HEK293 (cell line): ENCODE results near the gene FAM221A.

Source experiments
- CTCF ChIA-PET: fragments of 350-600 bp; formaldehyde crosslinking; extraction: SDS; loops from one replicate; lab custom pipeline; 2021; ENCODE audit warnings: antibody characterized with exemption; lab: Yijun Ruan, JAX
- POLR2A ChIA-PET: fragments of 300-600 bp; formaldehyde crosslinking; extraction: SDS; loops from one replicate; lab custom pipeline; 2020; ENCODE audit warnings: antibody characterized with exemption, inconsistent platforms; lab: Yijun Ruan, JAX
- H3K27ac ChIP-seq: fragments of 200-500 bp; sonication (Bioruptor generic); 2 replicates; pipeline ENCODE4 v1.5.1; 2014; ENCODE audit warnings: low read depth, low read length, control low read depth, inconsistent platforms; ENCODE audit errors: extremely low read depth
- H3K36me3 ChIP-seq, 2 experiments: fragments of 200-500 bp in 1 of 2; sonication (Bioruptor generic) in 1 of 2; 1 replicate in 1 of 2; 2 replicates in 1 of 2; pipeline ENCODE4 v1.5.1; 2014 to 2017; ENCODE audit warnings: inconsistent platforms in 2 of 2, low read length in 2 of 2; ENCODE audit not compliant: control insufficient read depth in 2 of 2, insufficient read depth in 1 of 2
- H3K4me1 ChIP-seq: fragments of 200-500 bp; sonication (Bioruptor generic); 2 replicates; pipeline ENCODE4 v1.5.1; 2014; ENCODE audit warnings: mild to moderate bottlenecking, low read length, inconsistent platforms; ENCODE audit not compliant: control insufficient read depth, insufficient read depth
- H3K4me3 ChIP-seq: 2 replicates; pipeline ENCODE4 v1.5.1; 2011; ENCODE audit warnings: low read depth, mild to moderate bottlenecking, control low read depth, low read length, moderate library complexity
- H3K9me3 ChIP-seq: fragments of 200-500 bp; sonication (Bioruptor generic); 2 replicates; pipeline ENCODE4 v1.5.1; 2014; ENCODE audit warnings: low read depth, low read length, inconsistent platforms; ENCODE audit not compliant: control insufficient read depth, insufficient read depth
- SP2 ChIP-seq: fragments of 450-650 bp; formaldehyde crosslinking; IDR thresholded peaks from 2 replicates; pipeline ENCODE4 v1.5.1; 2016; ENCODE audit warnings: missing biosample characterization, missing genetic modification characterization
- TRIM28 ChIP-seq: IDR thresholded peaks from 2 replicates; pipeline ENCODE4 v1.6.1; 2011; ENCODE audit warnings: low read length, control low read depth, borderline replicate concordance
- ZBTB1 ChIP-seq: fragments of 450-650 bp; formaldehyde crosslinking; IDR thresholded peaks from 2 replicates; pipeline ENCODE4 v1.5.1; 2016; ENCODE audit warnings: missing biosample characterization, missing genetic modification characterization
- ZBTB11 ChIP-seq: fragments of 450-650 bp; formaldehyde crosslinking; conservative IDR thresholded peaks from 2 replicates; pipeline ENCODE4 v1.5.1; 2016; ENCODE audit warnings: low read depth, missing biosample characterization, missing genetic modification characterization
- ZBTB20 ChIP-seq: fragments of 450-650 bp; formaldehyde crosslinking; IDR thresholded peaks from 2 replicates; pipeline ENCODE4 v1.5.1; 2016; ENCODE audit warnings: missing biosample characterization, missing genetic modification characterization
- ZEB2 ChIP-seq: fragments of 450-650 bp; formaldehyde crosslinking; IDR thresholded peaks from 2 replicates; pipeline ENCODE4 v1.5.1; 2016; ENCODE audit warnings: missing biosample characterization, missing genetic modification characterization
- ZNF121 ChIP-seq: fragments of 450-650 bp; formaldehyde crosslinking; IDR thresholded peaks from 2 replicates; pipeline ENCODE4 v1.5.1; 2016; ENCODE audit warnings: missing biosample characterization, missing genetic modification characterization
- ZNF140 ChIP-seq: fragments of 450-650 bp; formaldehyde crosslinking; IDR thresholded peaks from 2 replicates; pipeline ENCODE4 v1.5.1; 2016; ENCODE audit warnings: missing biosample characterization, missing genetic modification characterization
- ZNF169 ChIP-seq: fragments of 450-650 bp; formaldehyde crosslinking; IDR thresholded peaks from 2 replicates; pipeline ENCODE4 v1.5.1; 2016; ENCODE audit warnings: missing biosample characterization, missing genetic modification characterization
- ZNF302 ChIP-seq: fragments of 450-650 bp; formaldehyde crosslinking; IDR thresholded peaks from 2 replicates; pipeline ENCODE4 v1.5.1; 2016; ENCODE audit warnings: missing biosample characterization, missing genetic modification characterization, low read depth
- ZNF341 ChIP-seq: fragments of 450-650 bp; formaldehyde crosslinking; IDR thresholded peaks from 2 replicates; pipeline ENCODE4; 2016; ENCODE audit warnings: low read depth, missing biosample characterization, missing genetic modification characterization
- ZNF366 ChIP-seq: fragments of 450-650 bp; formaldehyde crosslinking; conservative IDR thresholded peaks from 2 replicates; pipeline ENCODE4 v1.5.1; 2016; ENCODE audit warnings: missing biosample characterization, missing genetic modification characterization
- ZNF416 ChIP-seq: fragments of 450-650 bp; formaldehyde crosslinking; IDR thresholded peaks from 2 replicates; pipeline ENCODE4 v1.5.1; 2016; ENCODE audit warnings: missing biosample characterization, missing genetic modification characterization
- ZNF48 ChIP-seq: fragments of 450-650 bp; formaldehyde crosslinking; IDR thresholded peaks from 2 replicates; pipeline ENCODE4 v1.5.1; 2016; ENCODE audit warnings: missing biosample characterization, missing genetic modification characterization
- ZNF501 ChIP-seq: fragments of 450-650 bp; formaldehyde crosslinking; IDR thresholded peaks from 2 replicates; pipeline ENCODE4 v1.5.1; 2016; ENCODE audit warnings: missing biosample characterization, missing genetic modification characterization
- ZNF510 ChIP-seq: fragments of 450-650 bp; formaldehyde crosslinking; IDR thresholded peaks from 2 replicates; pipeline ENCODE4 v1.5.1; 2018; ENCODE audit warnings: mild to moderate bottlenecking, missing genetic modification characterization, missing biosample characterization; ENCODE audit not compliant: insufficient replicate concordance
- ZNF561 ChIP-seq: fragments of 450-650 bp; IDR thresholded peaks from 2 replicates; pipeline ENCODE4 v1.5.1; 2018; ENCODE audit warnings: missing biosample characterization, missing genetic modification characterization, borderline replicate concordance
- ZNF596 ChIP-seq: fragments of 450-650 bp; IDR thresholded peaks from 2 replicates; pipeline ENCODE4 v1.5.0; 2018; ENCODE audit warnings: missing biosample characterization, mild to moderate bottlenecking, missing genetic modification characterization, moderate library complexity
- ZNF600 ChIP-seq: fragments of 450-650 bp; formaldehyde crosslinking; IDR thresholded peaks from 2 replicates; pipeline ENCODE4 v1.5.1; 2016; ENCODE audit warnings: missing biosample characterization, missing genetic modification characterization
- ZNF621 ChIP-seq: fragments of 450-650 bp; formaldehyde crosslinking; IDR thresholded peaks from 2 replicates; pipeline ENCODE4 v1.5.1; 2017; ENCODE audit warnings: missing biosample characterization, missing genetic modification characterization
- ZNF623 ChIP-seq: fragments of 450-650 bp; formaldehyde crosslinking; IDR thresholded peaks from 2 replicates; pipeline ENCODE4 v1.5.1; 2016; ENCODE audit warnings: missing biosample characterization, missing genetic modification characterization
- ZNF624 ChIP-seq: fragments of 450-650 bp; formaldehyde crosslinking; IDR thresholded peaks from 2 replicates; pipeline ENCODE4 v1.5.1; 2017; ENCODE audit warnings: missing biosample characterization, missing genetic modification characterization
- ZNF707 ChIP-seq: fragments of 450-650 bp; formaldehyde crosslinking; IDR thresholded peaks from 2 replicates; pipeline ENCODE4 v1.5.1; 2016; ENCODE audit warnings: missing biosample characterization, missing genetic modification characterization
- ZNF747 ChIP-seq: fragments of 450-650 bp; formaldehyde crosslinking; IDR thresholded peaks from 2 replicates; pipeline ENCODE4 v1.5.1; 2016; ENCODE audit warnings: missing biosample characterization, missing genetic modification characterization
- ZNF785 ChIP-seq: fragments of 450-650 bp; formaldehyde crosslinking; IDR thresholded peaks from 2 replicates; pipeline ENCODE4 v1.5.1; 2016; ENCODE audit warnings: missing biosample characterization, missing genetic modification characterization
- ZSCAN5A ChIP-seq: fragments of 450-650 bp; formaldehyde crosslinking; IDR thresholded peaks from 2 replicates; pipeline ENCODE4 v1.5.1; 2016; ENCODE audit warnings: missing biosample characterization, missing genetic modification characterization
- TF ChIP-seq, protein P1 (sequence below): fragments of 450-650 bp; formaldehyde crosslinking; IDR thresholded peaks from 2 replicates; pipeline ENCODE4 v1.5.1; 2016; ENCODE audit warnings: missing biosample characterization, missing genetic modification characterization
- TF ChIP-seq, protein P2 (sequence below): fragments of 450-650 bp; formaldehyde crosslinking; IDR thresholded peaks from 2 replicates; pipeline ENCODE4 v1.5.1; 2016; ENCODE audit warnings: missing biosample characterization, missing genetic modification characterization, borderline replicate concordance
- TF ChIP-seq, protein P3 (sequence below): fragments of 450-650 bp; IDR thresholded peaks from 2 replicates; pipeline ENCODE4 v1.5.1; 2018; ENCODE audit warnings: missing biosample characterization, missing genetic modification characterization

Gene FAM221A

DNA sequence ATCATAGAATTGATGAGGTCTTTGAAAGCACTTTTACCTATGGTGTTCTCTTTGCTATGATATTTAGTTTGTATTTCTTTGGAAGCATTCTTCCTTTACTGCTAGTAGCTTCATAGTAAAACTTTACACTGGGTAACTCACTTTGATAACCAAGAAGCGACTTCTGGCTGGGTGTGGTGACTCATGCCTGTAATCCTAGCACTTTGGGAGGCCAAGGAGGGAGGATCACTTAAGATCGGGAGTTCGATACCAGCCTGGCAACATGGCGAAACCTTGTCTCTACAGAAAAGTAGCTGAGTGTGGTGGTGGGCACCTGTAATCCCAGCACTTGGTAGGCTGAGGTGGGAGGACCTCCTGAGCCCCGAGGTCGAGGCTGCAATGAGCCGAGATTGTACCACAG is 46.6 kb upstream of the FAM221A start:
- POLR2A ChIA-PET: no interaction called here
- CTCF ChIA-PET: no interaction called here
- Histone ChIP-seq H3K4me3 (no peak overlapping the region), H3K9me3 (no peaks in the 10 kb centered on the region), H3K4me1 (no peaks in the 10 kb centered on the region), H3K27ac (no peak overlapping the region), H3K36me3 (peaks cover 0 to 2% of the 10 kb centered on the region in 2 experiments; a peak in 1 of 3 replicates)
- TF ChIP-seq ZNF561 (tag by site-specific recombination): no peak
- TF ChIP-seq ZNF302 (tag by site-specific recombination): no peak
- TF ChIP-seq ZNF621: no peak
- TF ChIP-seq ZNF747 (tag by site-specific recombination): no peak
- TF ChIP-seq ZNF624: no peak
- TF ChIP-seq ZNF707 (tag by site-specific recombination): no peak
- TF ChIP-seq, protein P1, sequence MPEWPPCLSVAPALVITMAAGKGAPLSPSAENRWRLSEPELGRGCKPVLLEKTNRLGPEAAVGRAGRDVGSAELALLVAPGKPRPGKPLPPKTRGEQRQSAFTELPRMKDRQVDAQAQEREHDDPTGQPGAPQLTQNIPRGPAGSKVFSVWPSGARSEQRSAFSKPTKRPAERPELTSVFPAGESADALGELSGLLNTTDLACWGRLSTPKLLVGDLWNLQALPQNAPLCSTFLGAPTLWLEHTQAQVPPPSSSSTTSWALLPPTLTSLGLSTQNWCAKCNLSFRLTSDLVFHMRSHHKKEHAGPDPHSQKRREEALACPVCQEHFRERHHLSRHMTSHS (tag by site-specific recombination): no peak
- TF ChIP-seq ZNF366 (tag by site-specific recombination): no peak
- no peak for TF ChIP-seq ZNF501 (tag by site-specific recombination)
- TF ChIP-seq ZNF341 (tag by site-specific recombination): no peak
- no peak for TF ChIP-seq TRIM28
- no peak for TF ChIP-seq ZNF169 (tag by site-specific recombination)
- TF ChIP-seq ZBTB11: no peak
- no peak for TF ChIP-seq ZNF623 (tag by site-specific recombination)
- no peak for TF ChIP-seq ZNF785 (tag by site-specific recombination)
- TF ChIP-seq ZNF510 (tag by site-specific recombination): no peak

- Histone ChIP-seq H3K36me3 (no peaks in the 10 kb centered on the region), H3K4me1 (no peaks in the 10 kb centered on the region), H3K27ac (no peak overlapping the region), H3K9me3 (no peaks in the 10 kb centered on the region), H3K4me3 (no peak overlapping the region)
- ChIA-PET CTCF (interaction anchor here (1.0 kb wide), 1 partner anchor 75 kb away, joined by 3 read pairs; no protein-coding TSS in a partner anchor), POLR2A (no interaction called here)
- TF ChIP-seq ZNF596 (tag by site-specific recombination) (no peak), ZNF416 (no peak), ZBTB1 (no peak), ZEB2 (tag by site-specific recombination) (no peak), ZNF140 (tag by site-specific recombination) (no peak), ZNF48 (tag by site-specific recombination) (no peak), ZSCAN5A (tag by site-specific recombination) (no peak), ZNF121 (no peak), SP2 (tag by site-specific recombination) (no peak), ZBTB20 (tag by site-specific recombination) (no peak), ZNF600 (tag by site-specific recombination) (no peak), ZNF561 (tag by site-specific recombination) (no peak), TRIM28 (no peak)
- TF ChIP-seq, protein P2, sequence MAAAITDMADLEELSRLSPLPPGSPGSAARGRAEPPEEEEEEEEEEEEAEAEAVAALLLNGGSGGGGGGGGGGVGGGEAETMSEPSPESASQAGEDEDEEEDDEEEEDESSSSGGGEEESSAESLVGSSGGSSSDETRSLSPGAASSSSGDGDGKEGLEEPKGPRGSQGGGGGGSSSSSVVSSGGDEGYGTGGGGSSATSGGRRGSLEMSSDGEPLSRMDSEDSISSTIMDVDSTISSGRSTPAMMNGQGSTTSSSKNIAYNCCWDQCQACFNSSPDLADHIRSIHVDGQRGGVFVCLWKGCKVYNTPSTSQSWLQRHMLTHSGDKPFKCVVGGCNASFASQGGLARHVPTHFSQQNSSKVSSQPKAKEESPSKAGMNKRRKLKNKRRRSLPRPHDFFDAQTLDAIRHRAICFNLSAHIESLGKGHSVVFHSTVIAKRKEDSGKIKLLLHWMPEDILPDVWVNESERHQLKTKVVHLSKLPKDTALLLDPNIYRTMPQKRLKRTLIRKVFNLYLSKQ: no peak
- TF ChIP-seq, protein P3, sequence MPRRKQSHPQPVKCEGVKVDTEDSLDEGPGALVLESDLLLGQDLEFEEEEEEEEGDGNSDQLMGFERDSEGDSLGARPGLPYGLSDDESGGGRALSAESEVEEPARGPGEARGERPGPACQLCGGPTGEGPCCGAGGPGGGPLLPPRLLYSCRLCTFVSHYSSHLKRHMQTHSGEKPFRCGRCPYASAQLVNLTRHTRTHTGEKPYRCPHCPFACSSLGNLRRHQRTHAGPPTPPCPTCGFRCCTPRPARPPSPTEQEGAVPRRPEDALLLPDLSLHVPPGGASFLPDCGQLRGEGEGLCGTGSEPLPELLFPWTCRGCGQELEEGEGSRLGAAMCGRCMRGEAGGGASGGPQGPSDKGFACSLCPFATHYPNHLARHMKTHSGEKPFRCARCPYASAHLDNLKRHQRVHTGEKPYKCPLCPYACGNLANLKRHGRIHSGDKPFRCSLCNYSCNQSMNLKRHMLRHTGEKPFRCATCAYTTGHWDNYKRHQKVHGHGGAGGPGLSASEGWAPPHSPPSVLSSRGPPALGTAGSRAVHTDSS (tag by site-specific recombination): no peak
These were observed 34.2 kb upstream of the FAM221A start for GRCh38 chr7:23645822-23646221.
